ENCODE measurements around the gene C17orf67. TPM values are rescaled to one million over a fixed set of nuclear protein-coding genes. Genes with fewer than 3 reads are reported as not detected.
A peak's percentile ranks its signal among the peaks of the same experiment; 100 is the strongest.

C17orf67 gene
- 1.0 TPM for total RNA-seq

DNA sequence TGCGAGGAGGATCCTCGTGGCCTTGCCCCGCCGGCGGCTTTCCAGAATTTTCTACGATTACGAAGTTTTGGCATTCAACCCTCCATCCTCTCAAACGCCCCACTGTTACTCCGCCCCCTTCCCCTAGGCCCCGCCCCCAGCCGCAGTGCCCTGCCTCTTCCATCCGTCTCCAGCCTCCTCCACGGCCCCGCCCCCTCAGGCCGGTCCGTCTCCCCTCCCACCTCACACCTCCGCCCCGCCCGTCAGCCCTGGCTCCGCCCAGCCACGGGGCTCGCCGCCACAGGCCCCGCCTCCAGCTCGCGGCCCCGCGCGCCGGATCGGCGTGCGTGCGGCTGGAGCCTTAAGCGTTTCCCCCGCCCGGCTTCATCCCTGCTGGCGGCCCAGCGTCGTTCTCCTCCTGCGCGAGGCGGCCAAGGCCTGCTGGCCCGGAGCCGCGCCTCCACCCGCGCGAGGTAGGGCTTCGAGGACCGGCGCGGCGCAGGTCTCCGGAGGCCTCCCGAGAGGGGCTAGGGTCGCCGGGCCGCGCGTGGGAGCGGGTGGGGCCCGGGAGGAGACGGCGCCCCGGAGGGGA is at the start of gene C17orf67, which contains the start of gene DGKE:
Gene C17orf67, minus strand, starts transcription at position 112 of the 571 bp plus-strand sequence. CDS start 18,110 bp downstream, outside the sequence.
Gene DGKE, plus strand, starts transcription at position 343 of the 571 bp plus-strand sequence. CDS start 645 bp downstream, outside the sequence.
- DNase-seq, result peak; percentile 99

DNA sequence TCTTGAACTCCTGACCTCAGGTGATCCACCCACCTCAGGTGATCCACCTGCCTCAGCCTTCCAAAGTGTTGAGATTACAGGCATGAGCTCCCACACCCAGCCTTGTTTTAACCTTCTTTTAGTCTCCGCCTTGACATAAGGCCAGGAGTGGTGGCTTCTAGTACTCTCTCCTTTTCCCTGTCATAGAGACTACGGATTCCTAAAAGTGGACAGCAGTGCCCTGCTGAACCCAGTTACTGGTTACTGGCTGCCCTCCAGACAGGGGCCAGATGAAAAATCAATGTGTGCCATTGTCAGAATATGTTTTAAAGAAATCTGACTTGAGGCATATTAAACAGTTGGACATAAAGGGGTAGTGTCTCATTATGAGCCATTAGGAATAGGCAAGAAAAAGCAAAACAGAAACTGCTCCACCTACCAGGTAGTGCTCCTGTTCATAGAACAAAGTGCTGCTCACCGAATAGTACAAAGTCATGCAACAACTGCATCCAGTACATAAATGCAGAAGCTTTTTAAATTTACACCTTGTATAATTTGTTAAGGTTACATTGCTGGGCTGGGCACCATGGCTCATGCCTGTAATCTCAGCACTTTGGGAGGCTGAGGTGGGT is 48.1 kb upstream of the C17orf67 start:
- no peak for DNase-seq

DNA sequence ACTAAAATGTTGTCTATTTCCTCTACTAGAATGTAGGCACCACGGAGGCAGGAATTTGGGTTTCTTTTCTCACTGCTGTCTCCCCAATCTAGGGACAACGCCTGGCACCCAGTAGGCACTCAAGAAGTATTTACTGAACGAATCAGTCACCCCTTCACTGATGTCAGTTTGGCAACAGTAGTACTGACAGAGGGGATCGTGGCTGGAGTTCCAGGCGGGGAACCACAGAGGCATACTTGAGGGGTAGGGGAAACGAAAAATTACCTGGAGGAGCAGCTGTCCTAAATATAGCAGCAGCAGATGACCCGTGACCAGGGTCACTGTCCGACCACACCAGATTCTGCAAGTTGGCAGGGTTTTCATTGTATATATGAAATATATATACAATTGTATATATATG is 46.9 kb upstream of the C17orf67 start:
- DNase-seq, result no peak

GRCh38 chr17:56880133-56880532 is 46.4 kb upstream of the C17orf67 start:
- DNase-seq, result no peak

DNA sequence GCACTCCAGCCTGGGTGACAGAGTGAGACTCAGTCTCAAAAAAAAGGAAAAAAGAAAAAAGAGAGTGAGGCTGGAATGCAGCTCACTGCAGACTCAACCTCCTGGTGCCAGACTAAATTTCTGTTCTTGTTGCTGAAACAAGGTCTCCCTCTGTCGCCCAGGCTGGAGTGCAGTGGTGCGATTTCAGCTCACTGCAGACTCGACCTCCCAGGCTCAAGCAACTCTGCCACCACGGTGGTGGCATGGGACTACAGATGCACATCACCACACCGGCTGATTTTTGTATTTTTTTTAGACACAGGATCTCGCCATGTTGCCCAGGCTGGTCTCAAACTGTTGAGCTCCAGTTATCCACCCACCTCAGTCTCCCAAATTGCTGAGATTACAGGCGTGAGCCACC is 45.6 kb upstream of the C17orf67 start:
- no peak for DNase-seq

GRCh38 chr17:56876766-56877179 is 43.1 kb upstream of the C17orf67 start:
- no peak for DNase-seq

DNA sequence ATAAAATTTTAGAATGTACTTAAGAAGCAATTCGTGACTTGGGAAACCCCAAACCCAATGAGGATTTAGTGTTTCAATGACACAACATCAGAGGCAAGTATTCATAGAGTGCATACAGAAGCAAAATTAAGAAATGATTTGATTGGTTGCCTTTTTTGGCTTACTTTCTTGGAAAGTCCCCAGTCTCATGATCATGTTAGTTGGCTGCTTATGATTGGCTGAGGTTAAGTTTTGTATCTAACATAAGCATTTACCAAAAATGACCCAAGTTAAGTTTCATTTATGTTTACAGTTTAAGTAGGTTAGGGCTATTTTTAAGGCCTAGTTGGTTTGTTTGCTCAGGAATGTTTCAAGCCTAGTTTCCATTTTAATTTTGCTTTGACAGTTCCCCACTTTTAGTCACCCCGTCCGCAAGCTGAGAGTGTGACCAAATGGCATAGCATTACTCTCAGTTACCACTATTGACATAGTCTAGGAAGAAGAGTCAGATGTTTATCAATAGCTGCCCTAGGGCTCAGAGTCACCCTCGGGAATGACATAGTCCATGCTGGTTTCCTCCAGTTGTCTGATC is 36.4 kb upstream of the C17orf67 start:
- DNase-seq, result no peak

- DNase-seq, result no peak
These were observed 35.0 kb upstream of the C17orf67 start for GRCh38 chr17:56868716-56869115.

DNA sequence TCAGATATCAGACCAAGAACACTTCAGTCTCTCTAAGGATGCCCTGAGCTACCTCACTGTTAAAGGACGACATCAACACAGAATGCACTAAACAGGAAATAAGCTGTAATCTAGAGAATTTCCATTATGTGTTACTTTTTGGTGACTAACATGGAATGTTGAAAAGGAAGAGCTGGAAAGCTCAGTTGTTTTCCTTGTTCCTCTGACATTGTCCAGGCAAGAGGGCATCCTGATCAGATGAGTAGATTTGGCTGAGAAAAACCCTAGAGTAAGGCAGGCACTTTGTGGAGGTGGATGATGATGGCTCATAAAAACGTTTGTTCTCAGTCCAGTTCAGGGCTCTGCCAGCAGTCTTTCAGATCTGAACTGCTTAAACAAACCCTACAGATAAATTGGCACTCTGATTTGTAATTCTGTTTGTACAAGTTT is 34.2 kb upstream of the C17orf67 start:
- DNase-seq, result no peak

- no peak for DNase-seq
These were observed 32.8 kb upstream of the C17orf67 start for GRCh38 chr17:56866496-56866895.

DNA sequence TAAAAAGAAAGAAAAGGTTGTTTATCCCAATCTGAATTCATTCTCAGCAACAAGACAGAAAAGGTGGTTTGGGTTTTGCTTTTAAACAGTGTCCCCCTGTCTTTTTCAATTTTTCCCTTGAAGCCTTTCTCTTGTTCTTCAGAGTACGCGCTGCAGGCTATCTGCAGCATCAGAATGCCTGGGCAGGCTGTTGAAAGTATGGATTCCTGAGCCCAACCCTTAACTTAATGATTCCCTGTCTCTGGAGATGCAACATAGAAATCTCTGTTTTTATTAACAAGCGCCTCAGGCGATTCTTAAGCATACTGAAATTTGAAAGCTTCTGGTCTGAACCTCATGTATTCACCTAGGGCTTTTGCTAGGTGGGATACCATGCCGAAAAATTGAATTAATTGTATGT is 32.4 kb upstream of the C17orf67 start:
- DNase-seq, result no peak

DNA sequence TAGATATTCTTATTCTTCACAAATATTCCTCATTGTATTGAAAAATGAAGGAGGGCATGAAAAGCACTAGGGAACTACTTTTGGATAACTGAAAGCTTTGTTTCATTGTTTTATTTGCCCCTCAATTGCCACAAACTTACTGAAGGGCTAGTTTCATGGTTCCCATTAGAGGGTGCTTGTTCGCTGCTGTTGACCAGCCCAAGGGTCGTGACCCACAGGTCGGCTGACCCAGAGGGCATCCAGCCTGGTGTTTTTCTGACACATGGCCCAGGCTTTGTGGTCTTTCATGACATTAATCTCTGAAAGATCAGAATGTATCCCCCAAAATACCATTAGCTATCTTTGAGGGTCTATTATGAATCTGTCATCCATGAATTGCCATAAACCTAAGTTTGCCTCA is 30.3 kb upstream of the C17orf67 start:
- DNase-seq, result no peak

GRCh38 chr17:56861899-56862298 is 28.2 kb upstream of the C17orf67 start:
- DNase-seq, result no peak

DNA sequence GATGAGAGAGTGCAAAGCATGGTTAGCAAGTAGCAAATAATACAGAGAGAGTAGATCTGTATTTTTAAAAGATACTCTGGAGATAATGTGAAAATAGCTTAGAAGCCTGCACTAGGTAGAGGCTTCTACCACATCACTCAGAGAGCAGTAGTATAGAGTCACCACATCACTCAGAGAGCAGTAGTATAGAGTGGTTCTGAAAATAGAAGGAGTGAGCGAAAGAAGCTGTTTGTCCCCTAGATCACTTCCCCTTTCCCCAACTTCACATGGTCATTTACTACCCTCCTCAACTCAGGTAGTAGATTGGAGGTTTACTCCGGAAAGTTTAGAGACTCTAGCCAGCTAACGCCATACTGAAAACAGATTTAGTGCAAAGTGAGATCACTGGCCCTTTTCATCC is 17.3 kb upstream of the C17orf67 start:
- DNase-seq, result no peak

DNA sequence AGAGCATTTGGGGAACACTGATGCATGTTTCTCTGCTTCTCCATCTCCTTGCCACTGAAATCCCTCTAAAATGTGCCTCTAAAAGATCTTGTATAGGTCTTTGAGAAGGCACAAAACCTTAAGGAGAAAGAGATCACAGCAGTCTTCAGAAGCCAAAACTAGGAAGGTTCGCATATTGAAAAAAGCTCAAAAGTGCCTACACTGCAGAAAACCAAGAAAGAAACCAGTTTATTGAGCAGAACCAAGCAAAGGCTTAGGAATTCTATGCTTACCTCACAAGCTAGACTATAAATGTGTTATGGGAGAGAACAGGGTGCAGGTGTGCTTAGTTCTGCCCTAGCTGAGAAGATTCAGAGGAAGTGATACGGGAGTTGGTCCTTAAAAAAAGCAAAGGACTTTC is 16.9 kb upstream of the C17orf67 start:
- DNase-seq, result no peak

- no peak for DNase-seq
These were observed 15.4 kb upstream of the C17orf67 start for GRCh38 chr17:56849131-56849530.

DNA sequence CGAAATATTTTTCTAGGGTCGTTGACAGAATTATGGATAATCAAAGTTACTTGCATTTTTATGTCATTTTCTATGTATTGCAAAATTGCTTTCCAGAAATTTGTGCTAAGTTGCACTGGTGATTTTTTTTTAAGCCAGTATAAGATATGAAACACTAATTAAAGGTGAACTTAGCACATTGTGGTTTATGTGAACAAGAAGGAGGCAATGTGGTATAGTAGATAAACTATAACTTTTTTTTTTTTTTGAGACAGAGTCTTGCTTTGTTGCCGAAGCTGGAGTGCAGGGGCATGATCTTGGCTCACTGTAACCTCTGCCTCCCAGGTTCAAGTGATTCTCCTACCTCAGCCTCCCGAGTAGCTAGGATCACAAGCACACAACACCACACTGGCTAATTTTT is 13.4 kb upstream of the C17orf67 start:
- no peak for DNase-seq

GRCh38 chr17:56845934-56846333 is 12.2 kb upstream of the C17orf67 start:
- no peak for DNase-seq

GRCh38 chr17:56842577-56842976 is 8.9 kb upstream of the C17orf67 start:
- no peak for DNase-seq

GRCh38 chr17:56838687-56839086 is 5.0 kb upstream of the C17orf67 start:
- DNase-seq, result no peak

GRCh38 chr17:56835264-56835585 is 1.5 kb upstream of the C17orf67 start:
- DNase-seq, result no peak

DNA sequence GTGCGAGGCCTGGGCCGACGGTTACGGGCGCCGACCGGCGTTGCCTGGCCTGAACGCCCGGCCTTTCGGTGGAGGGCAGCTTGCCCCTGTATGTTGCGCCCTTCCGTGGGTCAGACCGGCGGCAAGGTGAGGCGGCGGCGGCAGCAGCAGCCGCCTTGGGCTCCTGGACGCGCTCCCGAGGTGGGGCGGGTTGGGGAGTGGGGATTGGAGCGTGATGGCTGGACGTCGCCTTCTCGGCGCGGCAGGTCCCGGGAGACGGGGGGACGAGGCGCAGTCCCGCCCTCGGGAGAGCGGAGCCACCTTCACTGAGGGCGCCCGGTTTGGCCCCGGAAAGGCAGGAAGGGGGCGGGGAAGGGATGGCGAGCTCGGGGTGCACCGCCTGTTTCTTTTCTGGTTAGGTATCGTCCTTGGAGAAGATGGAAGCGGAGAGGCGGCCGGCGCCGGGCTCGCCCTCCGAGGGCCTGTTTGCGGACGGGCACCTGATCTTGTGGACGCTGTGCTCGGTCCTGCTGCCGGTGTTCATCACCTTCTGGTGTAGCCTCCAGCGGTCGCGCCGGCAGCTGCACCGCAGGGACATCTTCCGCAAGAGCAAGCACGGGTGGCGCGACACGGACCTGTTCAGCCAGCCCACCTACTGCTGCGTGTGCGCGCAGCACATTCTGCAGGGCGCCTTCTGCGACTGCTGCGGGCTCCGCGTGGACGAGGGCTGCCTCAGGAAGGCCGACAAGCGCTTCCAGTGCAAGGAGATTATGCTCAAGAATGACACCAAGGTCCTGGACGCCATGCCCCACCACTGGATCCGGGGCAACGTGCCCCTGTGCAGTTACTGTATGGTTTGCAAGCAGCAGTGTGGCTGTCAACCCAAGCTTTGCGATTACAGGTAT is 902 bp upstream of the C17orf67 start:
- DNase-seq, result peak; percentile 29

All from tongue (tissue), 2 donors.